ENCODE data around the gene AMPH.

- TF ChIP-seq CBX2 (IDR thresholded peaks at IDR 0.05; ENCODE audit: insufficient read depth, low read length, poor library complexity, severe bottlenecking) (no peak), THRAP3 (IDR thresholded peaks at IDR 0.05; ENCODE audit: borderline replicate concordance) (no peak), TAF9B (IDR thresholded peaks at IDR 0.05; ENCODE audit: partially characterized antibody) (no peak), GABPA (tag; conservative IDR thresholded peaks at IDR 0.05; ENCODE audit: low read depth) (no peak), ATF3 (IDR thresholded peaks at IDR 0.05) (no peak), ATF3 (CRISPR knock-in tag; conservative IDR thresholded peaks at IDR 0.05) (no peak)
These were observed 248.5 kb downstream of the AMPH start for GRCh38 chr7:38382684-38383083.

Measured in K562 (cell line).